Cerebellar nuclear complex (tissue), 1 donor: Measurements from ENCODE around the gene KLK13.

Source experiments
- DNase-seq, 2 experiments: peaks; one replicate each; lab custom pipeline; 2025; lab: John Stamatoyannopoulos, UW

KLK13 gene

DNA sequence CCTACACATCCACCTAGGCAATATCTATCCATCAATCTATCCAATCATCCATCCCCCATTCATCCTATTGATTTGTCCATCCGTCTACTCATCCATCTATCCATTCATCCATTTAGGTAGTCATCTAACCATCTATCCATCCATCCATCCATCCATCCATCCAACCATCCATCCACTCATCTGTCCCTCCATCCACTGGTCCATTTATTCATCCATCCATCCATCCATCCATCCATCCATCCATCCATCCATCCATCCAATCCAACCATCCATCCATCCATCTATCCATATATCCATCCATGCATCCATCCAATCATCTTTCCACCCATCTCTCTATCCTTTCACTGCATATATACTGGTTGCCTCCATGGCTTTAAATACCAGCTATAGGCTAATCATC, 3.9 kb downstream of the KLK13 start:
- no peak for DNase-seq

DNA sequence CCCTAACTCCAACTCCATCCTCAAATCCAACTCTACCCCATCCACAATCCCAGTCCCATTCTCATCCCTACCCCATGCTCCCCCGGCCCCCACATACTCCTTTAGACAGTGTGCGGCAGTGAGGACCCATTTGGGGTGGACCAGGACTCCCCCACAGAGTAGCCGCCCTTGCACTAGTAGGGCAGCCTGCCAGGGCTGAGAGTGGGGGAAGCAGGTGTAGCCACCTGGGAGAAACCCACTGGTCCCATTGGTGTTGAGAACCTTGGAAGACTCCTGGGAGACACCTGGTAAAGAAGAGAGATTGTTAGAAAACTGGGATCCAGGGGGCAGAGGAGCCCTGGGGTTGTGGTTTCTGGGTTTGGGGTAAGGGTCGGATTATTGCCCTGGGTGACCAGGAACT, 4.6 kb downstream of the KLK13 start:
- DNase-seq, result no peak

DNA sequence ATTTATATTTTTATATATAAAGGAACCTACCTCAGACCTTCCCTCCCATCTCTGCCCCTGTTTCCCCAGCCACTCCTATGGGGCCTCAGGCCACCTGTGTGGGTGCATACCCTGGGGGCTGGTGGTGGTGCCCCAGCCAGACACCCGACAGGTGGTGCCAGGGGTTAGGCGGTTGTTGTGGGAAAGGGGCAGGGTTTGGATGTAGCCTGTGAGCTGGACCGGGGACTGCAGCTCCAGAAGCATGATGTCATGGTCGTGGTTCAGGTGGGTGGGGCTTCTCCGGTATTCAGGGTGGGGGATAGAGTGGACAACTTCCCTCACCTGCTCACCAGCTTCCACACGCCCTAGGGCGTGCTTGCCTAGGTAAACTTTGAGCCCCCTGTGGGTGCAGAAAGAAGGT, 5.2 kb downstream of the KLK13 start:
- no peak for DNase-seq

DNA sequence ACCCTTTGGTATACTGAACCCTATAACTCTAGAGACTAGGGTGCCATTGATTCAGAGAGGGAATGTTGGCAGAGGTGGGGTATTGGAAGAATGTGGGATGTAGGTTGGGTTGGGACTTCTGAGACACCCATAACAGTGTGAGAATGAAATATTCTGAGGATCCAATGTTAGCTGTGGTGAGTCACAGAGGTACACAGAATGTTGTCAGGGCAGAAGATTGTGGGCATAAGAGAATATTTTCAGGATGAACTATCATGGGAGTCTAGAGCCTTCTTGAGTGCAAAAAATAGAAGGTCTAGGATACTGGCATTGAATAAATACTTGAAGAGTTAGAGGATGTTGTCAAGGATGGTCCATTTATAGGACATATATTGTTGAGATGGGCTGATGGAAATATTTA, 9.0 kb downstream of the KLK13 start:
- no peak for DNase-seq

DNA sequence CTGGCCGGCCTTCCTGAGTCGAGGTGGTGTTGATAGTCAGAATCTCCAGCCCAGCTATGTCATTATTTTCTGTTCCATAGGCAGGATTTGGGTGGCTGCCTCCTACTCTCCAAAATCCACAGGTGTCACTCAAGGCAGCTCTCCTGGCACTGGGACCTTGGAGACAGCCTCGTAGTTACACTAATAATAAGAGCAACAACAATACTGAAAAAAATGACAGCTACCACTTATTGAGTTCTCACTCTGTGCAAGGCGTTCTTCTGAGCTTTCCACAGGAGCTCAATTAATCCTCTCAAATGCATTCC, 17.9 kb downstream of the KLK13 start:
- DNase-seq, result no peak

DNA sequence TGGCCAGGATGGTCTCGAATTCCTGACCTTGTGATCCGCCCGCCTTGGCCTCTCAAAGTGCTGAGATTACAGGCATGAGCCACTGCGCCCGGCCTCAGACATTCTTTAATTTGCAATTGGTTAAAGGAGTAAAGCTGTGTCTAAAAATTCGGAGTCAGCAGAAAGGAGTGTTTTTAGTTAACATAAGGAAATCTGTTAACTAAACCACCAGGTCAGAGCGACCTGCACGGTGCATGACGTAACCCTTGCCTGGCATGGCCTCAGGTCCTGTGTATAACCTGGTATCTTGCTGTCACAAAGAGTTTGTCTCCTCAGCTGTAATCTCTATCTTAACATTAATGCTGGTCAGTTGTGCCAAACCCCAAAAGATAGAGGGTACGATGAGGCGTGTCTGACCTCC, 20.6 kb downstream of the KLK13 start:
- no peak for DNase-seq

DNA sequence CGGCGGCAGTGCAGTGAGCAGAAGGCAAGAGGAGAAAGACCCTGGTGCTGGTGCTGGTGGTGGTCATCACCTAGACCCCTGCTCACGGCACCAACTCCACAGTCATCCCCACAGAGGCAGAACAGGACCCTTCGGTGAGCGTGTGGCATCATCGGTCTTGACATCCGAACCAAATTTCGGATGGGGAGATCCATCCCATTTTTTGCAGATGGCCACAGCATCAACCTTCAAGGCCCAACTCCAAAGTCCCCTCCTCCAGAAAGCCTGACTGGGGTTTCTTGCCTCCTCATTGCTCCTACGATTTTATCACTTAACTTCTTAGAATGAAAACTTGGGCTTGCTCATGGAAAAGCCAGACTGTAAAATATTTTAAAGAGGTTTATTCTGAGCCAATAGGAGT, 21.4 kb downstream of the KLK13 start:
- DNase-seq, result no peak

DNA sequence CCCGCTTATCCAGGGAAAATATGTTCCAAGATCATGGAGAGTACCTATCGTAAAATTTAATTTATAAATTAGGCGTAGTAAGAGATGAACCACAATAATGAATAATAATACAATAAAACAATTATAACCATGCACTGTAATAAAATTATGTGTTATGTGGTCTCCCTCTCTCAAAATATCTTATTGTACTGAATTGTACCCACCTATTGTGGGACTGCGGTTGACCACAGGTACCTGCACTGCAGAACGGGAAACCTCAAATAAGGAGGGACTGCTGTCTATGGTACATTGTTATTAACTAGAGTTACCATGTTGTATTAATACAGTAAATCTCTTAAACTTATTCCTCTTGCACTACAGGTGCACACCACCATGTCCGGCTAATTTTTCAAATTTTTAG, 24.7 kb downstream of the KLK13 start:
- DNase-seq, result no peak

DNA sequence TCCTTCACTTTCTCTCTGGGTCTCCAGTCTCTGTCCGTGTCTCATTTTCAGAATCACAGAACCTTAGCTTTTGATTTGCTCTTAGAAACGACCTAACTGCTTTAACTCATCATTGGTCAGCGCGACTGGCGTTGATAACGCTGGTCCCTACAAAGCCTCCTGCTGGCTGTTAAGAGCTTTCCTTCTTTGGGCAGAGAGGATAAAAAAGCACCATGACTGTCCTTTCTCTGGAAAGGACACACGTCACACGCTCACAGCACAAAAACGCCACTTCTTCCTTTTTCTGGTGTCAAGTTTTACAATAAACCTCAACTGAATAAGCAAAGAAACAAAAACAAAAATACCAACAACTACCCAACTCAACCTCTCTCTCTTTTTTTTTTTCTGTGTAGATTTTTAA, 28.4 kb downstream of the KLK13 start:
- DNase-seq, result no peak

DNA sequence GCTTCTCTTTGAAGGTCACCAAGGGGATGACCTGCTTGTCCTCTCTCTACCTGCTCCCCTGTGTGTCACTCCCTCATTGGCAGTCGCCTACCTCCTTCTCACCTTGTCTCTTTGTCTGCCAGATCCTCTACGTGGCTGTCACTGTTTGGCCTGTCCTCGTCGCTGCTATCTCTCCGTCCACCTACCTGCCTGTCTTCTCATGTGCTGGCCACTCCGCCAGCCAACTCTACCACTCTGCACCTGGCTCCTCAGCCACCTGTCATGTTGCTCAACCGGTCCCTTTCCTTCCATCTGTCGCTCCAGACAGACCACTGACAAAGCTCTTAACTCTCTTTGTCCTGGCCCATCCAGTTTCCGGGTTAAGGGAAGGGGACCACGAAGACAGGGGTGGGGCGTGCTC, 30.2 kb downstream of the KLK13 start, which contains the start of gene KLK12:
Gene KLK12 (minus strand): TSS at position 299 of the 400 bp plus-strand sequence. CDS start 381 bp downstream, outside the sequence.
- DNase-seq, result no peak

DNA sequence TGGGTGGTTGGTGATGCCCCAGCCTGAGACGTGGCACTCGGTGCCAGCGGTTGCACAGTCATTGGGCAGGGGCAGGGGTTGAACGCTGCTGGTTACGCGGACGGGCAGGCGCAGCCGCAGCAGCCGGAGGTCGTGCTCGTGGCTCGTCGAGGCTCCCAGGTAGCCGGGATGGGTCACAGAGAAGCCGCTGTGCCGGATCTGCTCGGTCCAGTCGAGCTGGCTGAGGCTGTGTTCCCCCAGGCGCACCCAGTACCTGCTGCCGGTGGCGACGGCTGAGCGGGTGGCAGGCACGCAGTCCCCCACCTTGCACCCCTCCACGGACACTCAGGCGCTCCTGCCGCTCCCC, 33.0 kb downstream of the KLK13 start:
- no peak for DNase-seq

DNA sequence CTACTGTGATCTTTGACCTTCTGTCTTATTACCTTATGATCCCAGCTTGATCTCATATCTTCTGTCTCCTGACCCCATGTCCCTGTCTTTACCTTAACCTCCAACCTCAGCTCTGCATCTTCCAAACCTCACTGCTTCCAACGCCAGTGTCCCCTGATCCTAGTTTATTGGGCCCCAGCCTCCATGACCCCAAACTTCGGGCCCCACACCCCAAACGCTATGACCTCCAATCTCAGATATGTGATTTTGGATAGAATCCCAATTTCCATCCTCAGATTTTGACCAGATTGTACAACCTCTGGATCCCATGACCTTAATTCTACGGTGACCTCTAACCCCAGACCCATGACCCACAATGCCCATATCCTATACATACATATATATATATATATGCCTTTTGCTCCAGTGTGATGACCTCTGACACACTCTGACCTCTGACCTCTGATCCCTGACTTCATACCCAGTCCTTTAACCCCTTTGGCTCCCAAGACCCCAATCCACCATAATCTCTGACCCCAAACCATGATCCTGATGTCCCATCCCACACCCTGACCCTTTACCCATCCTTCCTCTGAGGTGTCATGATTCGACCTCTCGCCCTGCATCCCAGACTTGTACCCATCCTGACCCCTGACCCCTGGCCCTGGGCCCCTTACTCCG, 33.5 kb downstream of the KLK13 start:
- DNase-seq, result no peak

DNA sequence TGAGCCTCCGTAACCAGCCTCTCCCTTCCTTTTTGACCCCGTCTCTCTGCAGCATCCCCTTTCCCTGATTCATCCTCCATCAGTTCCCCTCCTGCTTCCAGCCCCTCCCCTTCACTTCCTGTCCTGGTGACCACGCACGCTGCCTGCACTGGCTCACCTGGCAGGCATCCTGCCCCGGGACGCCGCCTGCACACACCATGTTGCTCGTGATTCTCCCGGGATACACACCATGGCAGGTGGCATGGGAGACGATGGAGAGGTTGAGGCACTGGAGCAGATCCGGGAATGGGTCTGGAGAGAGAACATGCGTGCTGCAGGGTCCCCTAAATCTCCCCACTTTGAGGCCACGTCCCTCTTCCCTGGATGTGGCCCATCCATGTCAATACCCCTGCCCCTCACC, 34.3 kb downstream of the KLK13 start:
- DNase-seq, result no peak

DNA sequence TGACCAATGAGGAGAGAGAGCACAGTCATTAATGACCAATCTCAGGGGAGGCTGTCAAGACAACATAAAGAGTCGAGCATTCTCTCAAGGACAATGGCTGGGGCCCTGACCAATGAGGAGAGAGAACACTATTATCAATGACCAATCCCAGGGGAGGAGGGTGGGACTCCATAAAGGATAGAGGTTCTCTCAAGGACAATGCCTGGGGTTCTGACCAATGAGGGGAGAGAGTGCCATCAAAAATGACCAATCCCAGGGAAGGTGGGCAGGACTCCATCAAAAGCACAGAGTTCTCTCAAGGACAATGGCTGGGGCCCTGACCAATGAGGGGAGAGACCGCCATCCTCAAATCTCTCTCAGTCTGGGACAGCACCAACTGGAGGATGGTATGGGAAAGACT, 35.2 kb downstream of the KLK13 start:
- no peak for DNase-seq

DNA sequence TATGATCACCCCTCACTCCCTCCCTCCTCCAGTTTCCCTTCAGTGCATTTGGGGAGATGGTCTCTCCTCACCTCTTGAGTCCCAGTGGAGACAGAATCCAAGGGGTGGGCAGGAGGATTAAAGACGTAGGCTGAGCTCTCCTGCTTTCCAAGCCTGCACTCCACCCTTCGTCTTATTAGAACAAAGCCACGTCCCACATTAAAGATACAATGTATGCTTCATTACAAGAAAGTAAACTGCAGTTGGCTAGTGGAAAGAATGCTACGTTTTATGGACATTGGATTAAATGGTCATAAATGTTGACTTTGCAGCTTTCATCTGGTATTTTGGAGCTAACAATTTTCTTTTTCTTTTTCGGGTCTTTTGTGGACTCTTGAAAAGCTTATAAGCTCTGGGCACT, 37.0 kb downstream of the KLK13 start:
- no peak for DNase-seq

DNA sequence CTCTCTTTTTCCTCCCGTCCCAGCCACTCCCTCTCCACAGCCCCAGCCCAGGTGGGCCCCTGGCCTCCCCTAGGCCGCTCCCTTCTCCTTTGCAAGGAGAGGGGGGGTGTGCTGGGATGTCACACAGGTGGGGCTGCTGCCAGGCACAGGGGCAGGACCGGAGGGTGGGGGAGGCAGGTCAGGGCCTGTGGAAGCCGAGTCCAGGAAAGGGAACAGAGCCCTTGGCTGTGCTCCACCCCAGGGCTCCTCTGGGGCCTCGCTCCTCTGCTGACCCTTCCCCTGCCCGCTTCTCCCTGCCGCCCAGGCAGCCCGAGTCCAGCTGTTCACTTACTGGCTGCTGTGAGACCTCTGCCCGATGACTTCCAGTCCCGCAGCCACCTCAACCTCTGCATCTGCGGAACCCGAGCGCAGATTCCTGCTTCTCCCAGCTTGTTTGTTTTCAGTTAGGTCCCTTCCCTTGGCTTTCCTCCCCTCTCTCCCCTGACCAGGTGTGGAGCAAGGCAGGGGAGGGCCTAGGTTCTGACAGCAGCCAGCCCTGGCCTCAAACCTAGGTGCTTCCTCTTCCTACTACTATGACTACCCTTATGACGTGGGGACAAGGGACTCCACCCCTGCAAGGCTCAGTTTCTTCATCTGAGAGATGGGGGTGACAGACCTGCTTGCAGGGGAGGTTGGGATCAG, 37.6 kb downstream of the KLK13 start:
- DNase-seq, result no peak

DNA sequence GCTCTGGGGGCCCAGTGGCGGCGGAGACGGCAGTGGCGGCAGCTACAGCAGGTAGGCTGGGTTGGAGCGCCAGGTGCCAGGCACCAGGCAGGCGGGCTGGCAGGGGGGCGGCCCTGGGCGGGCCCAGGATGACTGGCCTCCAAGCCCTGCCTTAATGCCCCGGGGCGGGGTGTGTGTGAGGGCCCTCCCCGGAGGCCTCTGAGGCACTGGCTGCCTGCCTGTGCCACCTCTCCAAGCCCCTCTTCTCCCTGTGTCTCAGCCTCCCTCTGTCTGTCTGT, 38.4 kb downstream of the KLK13 start, which contains the start of gene KLK11:
Gene KLK11 (minus strand): TSS at position 63 of the 278 bp plus-strand sequence. CDS start 985 bp downstream, outside the sequence.
- no peak for DNase-seq

DNA sequence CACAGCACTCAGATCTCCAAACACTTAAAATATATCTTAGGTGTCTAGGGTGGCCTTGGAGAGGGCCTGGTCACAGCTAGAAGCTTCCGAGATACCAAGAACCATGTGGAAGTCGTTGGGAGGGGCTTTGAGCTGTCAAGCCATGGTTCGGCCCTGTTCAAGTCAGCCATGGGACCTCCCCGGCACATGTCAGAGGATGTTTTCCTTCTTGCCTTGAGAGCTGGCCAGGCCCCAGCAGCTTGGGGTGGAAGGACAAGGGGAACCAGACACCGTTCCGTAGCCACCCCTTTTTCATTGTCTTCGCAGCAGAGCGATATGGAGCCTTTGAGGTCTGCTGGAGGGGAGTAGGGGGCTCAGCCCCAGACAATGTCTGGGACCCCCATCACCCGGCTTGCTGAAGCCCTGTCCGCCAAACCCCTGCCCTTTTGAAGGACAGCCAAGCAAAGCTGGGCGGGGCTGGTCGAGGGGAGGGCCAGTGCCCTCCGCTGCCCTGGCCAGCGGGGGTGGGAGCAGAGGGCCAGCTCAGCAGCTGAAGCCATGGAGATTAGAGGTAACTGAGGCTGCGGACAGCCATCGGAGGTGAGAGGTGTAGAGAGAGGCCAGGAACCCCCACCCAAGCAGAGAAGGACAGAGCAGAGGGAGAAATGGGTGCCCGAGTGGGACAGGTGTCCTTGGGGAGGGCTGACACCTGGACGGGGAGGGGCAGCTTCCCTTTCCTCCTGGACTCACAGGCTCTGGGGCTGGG, 38.9 kb downstream of the KLK13 start:
- DNase-seq, result no peak

DNA sequence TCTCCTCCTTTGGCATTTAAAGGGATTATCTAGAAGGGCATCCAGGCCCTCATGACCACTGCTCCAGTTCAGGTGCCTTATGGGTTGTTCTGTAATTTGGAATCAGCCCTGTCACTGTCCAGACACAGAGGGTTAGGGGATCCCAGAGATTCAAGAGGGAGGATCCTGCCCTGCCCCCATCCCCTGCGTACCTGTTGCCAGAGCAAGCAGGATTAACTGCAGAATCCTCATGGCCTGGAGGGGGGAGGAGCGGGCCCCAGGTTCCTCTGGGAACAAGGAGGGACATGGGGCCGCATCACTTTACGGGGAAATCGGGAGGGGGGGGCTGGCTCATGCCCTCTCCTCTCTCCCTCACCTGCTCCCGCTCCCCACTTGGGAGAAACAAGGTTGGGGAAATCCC, 39.5 kb downstream of the KLK13 start:
- no peak for DNase-seq

DNA sequence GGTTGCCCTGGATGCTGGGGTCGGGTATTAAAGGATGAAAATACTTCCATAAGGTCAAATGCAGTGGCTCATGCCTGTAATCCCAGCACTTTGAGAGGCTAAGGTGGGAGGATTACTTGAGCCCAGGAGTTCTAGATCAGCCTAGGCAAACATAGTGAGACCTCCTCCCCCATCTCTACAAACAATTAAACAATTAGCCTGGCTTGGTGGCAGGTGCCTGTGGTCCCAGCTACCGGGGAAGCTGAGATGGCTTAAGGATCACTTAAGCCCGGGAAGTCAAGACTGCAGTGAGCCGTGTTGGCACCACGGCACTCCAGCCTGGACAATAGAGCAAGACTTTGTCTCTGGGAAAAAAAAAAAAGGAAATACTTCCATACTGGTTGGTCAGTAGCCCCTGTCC, 40.0 kb downstream of the KLK13 start:
- no peak for DNase-seq

DNA sequence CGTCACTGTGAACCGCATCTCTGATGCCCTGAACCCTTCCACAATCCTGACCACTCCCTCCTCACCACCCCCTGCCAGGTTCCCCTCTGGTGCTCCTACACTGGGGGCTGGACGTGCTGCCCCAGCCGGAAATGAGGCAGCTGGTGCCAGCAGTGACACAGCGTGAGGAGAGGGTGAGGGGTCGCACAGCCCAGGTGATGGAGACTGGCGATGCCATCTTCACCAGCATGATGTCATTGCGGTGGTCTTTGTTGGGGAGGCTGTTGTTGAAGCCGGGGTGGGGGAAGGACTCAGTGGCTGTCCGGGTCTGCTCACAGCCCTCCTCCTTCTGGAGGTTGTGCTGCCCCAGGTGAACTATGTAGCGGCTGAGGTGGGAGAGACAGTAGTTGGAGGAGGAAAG, 40.9 kb downstream of the KLK13 start:
- no peak for DNase-seq

DNA sequence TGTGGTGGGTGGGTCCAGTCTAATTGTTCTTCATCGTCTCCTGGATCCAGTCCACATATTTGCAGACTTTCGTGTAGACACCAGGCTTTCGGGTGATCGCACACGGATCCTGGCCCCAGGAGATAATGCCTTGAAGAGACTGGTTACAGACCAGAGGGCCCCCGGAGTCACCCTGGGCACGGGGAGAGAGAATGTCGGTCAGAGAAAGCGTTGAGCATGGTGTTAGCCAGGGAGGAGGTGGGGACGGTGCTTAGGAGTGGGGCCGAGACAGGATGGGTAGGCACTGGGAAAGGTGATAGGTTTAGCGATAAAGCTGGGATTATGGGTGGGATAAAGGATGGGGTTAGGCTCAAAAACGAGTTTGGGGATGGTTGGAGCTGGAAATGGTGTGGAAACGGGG, 42.4 kb downstream of the KLK13 start:
- no peak for DNase-seq

DNA sequence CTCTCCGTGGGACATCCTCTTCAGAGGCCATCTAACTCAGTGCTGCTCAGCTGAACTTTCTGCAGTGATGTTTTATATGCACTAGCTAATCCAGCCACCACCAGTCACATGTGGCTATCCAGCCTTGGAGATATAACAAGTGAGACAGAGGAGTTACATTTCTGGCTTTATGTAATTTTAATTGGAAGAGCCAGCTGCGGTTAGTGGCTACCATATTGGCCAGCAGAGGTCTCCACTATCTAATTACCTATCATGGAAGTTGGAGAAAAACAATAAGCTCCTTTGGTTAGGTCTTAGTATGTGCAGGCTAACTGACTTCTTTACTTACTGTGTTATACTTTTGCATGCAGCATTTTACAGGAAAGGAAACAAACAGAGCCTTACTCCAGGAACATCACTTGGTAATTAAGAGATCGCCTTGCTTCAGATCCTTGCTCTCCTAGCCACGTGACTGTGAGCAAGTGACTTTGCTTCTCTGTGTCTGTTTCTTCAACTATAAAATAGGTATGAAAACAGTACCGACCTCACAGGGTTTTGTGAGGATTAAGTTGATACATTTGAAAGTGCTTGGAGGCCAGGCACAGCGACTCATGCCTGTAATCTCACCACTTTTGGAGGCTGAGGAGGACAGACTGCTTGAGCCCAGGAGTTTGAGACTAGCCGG, 43.8 kb downstream of the KLK13 start:
- DNase-seq, result no peak
